T-helper 1 cell (primary cell): ENCODE measurements around the gene PARD6B.
"Not testable (repeated sequence)": the region's sequence is repeated elsewhere in the genome, so short reads cannot be mapped to it uniquely, and the experiment has no call there.

Experiments used
- DNase-seq, 5 donors: peaks; one replicate each; pipeline ENCODE4 v3.0.0-alpha.2; 2012 to 2020

Gene PARD6B

DNA sequence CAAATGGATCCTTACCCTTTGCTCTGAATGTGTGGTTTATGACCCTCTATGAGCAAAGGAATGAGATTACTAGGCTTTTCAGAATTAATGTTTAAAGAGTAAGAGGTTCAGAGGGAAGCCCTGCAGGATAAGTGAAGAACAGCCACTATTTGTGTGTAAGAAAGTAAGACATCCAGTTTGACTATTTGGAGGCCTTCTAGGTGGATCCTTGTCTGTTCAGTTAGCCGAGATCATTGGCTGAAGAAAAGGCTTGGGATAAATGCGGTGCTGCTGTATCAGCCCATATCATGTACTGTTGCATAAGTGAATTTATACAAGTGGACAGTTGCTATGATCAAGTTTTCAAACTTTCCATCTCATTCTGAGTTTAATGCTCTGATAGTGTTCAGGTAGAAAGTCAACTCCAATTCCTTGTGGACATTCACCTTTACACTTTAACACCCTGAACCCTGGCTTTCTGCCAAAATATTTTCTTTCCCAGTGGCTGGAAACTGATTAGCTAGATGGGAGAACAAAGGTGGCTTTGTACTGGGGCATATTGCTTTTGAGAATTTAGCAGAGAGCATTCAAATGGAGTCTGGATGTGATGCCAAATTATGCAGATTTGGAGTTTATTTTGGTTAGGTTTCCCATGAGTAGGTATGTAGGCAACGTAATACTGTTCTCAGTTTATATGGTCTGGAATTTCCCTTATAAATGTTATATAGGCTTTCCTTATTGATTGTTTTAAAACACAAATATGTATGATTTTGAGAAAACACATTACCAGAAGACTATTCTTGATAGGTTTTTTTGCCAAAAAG, 15.0 kb downstream of the PARD6B start:
- DNase-seq, result no peak

DNA sequence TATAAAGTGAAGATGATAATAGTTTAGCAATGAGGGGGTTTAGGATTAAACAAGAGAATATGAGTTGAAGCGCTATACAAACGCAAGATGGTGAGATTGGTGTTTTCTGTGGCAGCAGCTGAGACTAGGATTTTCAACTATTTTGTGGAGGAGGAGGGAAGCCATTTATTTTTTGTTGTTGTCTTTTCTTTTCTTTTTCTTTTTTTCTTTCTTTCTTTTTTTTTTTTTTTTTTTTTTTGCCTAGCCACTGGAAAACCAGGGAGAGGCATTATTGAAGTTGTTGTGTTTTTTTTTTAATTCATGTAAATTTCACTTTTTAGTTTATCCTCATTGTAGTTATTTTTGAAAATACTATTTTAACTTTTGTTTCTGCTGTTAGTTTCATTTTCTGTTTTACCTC, 15.9 kb downstream of the PARD6B start:
- DNase-seq, result no peak

DNA sequence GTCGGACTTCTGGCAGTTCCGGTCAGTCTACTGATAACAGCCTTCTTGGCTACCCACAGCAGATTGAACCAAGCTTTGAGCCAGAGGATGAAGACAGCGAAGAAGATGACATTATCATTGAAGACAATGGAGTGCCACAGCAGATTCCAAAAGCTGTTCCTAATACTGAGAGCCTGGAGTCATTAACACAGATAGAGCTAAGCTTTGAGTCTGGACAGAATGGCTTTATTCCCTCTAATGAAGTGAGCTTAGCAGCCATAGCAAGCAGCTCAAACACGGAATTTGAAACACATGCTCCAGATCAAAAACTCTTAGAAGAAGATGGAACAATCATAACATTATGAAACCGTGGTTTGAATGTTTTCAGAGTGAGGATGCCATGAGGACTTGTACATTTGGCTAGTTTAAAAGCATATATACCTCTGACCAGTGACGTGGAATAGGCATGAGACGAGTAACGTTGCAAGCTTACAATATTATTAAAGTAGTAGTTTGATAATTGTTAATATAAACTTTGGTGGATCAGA, 18.8 kb downstream of the PARD6B start:
- no peak for DNase-seq

DNA sequence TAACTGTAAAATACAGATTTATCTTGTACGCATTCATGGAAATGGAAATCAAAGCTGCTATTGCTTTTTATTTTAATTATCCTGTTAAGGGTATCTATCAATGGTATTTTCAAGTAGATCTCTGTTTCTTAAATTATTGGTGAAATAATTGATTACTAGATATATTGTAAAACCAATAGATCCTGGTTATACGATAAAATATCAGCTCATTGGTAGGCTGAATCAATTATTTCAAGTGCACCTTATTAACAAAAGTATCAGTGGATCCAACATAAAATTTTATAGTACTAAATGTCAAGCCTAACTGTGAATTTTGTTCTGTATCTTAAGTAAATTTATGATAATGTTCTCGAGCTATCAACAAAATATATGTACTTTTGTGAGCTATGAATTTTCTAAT, 21.8 kb downstream of the PARD6B start:
- DNase-seq, result no peak

DNA sequence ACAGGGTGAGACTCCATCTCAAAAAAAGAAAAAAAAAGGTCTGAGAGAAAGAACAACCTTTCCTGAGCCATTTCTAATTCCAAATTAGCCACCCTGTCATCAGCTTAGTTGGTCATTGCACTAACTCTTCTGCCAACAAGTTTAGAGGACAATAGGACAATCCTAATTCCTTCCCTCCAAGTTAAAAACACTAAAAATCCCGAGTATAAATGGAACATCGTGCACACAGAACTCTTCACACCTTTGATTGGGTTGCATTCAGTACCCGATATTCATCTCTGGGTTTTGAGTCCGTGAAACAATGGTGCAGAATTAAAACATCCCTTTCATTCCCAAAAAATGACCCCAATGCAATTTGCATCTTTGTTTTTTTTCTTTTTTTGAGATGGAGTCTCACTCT, 23.0 kb downstream of the PARD6B start:
- DNase-seq, result no peak

DNA sequence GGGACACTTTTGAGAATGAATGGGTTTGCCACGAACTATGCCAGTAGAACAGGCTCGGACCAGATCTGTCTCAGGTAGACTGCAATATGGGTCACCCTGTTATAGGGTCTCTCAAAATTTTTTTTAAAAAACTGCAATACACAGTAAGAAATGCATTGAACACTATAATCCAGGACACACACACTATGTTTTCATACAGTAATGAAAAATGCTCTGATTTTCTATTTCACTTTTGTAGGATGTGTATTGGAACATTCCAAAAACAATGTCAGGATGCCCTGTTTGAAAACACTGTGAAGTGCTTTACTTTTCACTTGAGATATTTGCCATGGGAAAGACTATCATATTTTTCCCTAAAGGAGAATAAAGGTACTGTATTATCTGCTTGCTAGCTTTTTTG, 25.1 kb downstream of the PARD6B start:
- no peak for DNase-seq

DNA sequence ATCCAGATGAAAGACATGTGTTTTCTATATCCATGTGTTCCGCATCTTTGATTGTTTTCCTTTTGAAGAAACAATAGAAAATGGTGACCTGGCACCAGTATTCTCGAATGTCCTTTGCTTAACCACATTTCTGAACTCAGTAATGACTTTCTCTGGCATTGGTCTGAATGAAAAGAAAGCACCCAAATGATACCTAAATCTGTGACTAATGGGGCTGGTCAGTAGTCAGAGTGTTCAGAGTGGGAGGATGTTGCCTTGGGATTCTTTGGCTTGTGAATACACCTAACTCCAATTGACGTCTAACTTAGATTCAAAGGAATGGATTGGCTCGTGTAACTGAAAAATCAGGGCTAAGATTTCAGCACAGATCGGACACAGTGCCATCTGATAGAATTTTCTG, 27.1 kb downstream of the PARD6B start:
- DNase-seq, result no peak

DNA sequence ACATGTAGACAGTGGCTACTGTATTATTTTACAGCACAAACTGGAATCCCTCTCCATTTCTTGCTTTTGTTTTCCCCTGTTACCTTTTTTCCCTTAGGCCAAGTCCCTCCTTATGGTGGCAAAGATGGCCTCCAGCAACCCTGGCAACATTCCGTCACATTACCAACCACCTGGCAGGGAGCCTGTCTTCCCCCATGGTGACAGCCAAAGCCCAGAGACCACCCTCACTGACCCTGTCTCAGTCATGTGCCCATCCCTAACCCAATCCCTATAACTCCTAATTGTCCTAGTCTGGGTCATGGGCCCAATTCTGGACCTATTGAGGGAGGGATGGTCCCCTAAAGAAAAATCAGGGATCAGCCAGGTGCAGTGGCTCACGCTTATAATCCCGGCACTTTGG, 27.6 kb downstream of the PARD6B start:
- no peak for DNase-seq

DNA sequence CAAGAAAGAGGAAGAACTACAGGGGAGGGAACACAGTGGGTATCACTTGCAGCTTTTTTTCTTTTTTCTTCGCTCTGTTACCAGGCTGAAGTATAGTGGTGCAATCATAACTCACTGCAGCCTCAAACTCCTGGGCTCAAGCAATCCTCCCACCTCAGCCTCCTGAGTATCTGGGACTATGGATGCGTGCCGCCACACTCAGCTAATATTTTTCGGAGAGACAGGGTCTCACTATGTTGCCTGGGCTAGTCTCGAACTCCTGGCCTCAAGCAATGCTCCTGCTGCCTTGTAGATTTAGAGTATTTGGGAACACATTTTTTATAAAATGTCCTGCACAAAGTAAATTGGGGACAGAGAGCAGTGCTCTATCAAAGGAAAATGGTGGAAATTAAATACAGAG, 28.3 kb downstream of the PARD6B start:
- no peak for DNase-seq

DNA sequence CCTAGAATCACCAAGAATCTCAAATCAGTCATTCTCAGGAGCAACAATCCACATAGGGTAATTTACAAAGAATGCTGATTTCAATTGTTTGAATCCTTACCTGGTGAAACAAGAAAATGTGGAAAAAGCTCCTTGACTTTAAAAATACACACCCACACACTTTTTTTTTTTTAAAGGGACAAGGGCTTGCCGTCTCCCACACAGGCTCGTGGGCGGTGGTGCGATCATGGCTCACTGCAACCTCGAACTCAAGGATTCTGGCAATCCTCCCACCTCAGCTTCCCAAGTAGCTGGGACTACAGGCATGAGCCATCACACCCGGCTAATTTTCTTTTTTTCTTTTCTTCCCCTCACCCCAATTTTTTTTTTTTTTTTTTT, 30.7 kb downstream of the PARD6B start:
- DNase-seq, result no peak

DNA sequence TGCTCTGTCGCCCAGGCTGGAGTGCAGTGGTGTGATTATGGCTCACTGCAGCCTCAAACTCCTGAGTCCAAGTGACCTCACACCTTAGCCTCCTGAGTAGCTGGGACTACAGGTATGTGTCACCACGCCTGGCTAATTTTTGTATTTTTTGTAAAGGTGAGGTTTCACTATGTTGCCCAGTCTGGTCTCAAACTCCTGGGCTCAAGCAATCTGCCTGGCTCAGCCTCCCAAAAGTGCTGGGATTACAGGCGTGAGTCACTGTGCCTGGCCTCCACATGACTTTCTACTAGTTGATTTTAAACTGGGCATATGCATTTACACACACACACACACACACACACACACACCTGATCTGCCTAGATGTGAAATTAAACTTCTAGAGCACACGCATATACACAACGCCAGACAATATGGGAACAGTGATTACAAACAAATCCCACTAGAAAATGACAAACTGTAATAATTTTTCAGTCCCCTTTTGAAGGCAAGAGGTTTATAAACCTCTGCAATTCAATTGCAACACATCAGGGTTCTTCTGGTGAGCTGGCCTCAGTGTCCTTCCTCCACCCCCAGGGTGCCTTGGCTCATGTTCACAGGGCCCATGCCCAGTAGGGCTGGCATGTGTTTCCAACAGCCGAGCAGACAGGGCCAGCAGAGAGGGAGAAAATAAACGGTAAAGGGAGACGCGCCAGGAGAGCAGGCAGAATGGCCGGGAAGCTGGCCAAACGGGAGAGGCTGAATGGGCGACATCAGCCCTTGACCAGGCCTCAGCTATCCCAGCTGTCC, 31.2 kb downstream of the PARD6B start:
- no peak for DNase-seq

DNA sequence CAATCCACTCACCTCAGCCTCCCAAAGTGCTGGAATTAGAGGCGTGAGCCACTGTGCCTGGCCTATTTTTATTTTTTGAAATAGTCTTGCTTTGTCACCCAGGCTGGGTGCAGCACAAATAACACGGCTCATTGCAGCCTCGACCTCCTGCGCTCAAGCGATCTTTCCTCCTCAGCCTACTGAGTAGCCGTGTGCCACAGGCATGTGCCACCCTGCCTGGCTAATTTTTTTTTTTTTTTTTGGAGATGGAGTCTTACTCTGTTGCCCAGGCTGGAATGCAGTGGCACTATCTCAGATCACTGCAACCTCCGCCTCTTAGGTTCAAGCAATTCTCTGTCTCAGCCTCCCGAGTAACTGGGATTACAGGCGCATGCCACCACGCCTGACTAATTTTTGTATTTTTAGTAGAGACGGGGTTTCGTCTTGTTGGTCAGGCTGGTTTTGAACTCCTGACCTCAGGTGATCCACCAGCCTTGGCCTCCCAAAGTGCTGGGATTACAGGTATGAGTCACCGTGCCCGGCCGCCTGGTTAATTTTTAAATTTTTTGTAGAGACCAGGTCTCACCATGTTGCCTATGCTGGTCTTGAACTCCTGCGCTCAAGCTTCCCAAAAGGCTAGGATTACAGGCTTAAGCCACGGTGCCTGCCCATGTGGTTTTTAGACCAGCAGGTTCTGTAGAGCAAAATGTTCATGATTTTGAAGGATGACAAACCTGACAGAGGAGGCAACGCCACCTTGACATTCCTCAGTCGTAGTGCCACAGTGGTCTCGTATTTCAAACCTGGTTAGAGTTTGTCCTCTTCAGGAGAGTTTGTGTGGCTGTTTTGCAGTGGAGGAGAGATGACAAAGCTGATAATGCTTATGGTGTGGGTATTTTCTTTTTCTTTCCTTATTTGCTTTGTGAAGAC, 32.4 kb downstream of the PARD6B start:
- DNase-seq, result not testable (repeated sequence)

DNA sequence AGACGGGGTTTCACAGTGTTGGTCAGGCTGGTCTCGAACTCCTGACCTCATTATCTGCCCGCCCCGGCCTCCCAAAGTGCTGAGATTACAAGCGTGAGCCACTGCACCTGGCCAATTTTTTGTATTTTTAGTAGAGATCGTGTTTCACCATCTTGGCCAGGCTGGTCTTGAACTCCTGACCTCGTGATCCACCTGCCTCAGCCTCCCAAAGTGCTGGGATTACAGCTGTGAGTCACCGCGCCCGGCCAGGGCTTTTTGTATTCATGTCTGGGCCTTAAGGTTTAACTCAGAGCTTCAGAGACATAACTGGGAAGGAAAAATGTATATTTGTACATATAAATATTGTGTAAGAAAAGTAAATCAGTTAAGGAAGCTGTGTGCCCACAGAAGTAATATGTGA, 33.9 kb downstream of the PARD6B start:
- not testable (repeated sequence) for DNase-seq

DNA sequence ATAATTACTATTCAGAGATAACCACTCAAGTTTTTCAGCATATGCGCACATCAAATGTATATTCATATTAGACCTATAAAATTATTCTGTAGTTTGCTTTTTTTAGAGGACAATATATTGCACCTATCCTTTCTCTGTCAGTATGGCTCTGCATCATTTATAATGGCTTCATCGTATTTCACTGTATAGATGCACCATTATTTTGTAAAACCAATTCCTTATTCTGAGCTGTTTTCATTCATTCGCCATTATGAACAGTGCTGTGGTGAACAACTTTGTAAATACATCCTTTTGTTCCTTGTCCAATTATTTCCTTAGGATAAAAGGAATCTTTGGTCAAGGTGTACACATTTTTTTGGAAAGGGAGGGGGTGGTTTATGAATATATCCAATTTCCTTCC, 34.3 kb downstream of the PARD6B start:
- DNase-seq, result no peak

DNA sequence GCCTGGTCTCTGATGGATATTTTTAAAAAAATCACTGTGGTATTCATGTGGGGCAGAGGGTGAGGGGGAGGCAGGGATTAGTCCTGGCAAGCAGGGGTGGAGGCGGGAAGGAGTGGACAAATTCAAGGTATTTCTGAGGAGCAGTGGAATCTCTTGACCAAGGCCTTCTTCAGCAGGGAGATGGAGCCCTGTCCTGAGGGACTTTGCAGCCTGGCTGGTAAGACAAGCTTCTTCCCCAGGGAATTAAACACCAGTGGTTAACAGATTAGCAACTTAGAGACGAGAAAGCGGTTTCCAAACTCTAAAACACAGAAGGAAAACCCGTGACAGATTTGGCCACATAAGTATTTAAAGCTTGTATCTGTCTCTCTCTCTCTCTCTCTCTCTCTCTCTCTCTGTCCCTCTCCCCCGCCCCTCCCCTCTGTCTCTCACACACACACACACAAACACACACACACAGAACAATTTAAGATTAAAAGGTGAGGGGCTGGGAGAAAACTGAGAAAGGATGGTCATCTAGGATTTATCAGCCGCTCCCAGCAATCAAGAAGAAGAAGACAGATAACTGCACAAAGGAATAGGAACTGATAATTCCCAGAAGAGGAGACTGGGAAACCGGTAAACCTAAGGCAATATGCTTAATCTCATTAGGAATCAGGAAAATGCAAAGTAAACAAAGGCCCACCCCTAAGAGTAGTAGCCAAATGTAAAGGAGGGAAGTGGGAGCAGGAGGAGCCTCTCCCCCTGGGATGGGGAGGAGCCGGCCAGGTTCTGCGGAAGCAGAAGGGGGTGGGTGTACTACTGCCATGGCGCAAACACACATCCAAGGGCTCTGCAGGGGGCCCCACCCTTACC, 35.8 kb downstream of the PARD6B start:
- DNase-seq, result not testable (repeated sequence)

DNA sequence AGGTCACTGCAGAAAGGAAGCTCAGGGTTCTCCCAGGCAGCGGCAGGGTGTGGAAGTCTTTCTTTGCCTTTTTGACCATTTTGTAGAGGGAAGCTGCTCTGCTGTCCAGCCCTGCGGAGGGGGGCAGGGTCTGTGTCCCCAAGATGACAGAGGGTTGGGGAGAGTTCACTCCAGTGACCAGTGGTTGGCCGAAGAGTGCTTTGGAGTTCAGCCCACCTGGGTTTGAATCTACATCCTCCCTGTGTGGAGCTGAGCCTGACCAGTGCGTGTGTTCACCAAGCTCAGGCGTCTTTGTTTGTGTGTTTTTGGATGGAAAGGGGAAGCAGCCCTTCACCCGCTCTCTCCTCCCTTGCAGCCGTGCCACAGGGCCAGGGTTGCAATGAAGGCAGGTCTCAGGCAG, 37.6 kb downstream of the PARD6B start:
- DNase-seq, result not testable (repeated sequence)

DNA sequence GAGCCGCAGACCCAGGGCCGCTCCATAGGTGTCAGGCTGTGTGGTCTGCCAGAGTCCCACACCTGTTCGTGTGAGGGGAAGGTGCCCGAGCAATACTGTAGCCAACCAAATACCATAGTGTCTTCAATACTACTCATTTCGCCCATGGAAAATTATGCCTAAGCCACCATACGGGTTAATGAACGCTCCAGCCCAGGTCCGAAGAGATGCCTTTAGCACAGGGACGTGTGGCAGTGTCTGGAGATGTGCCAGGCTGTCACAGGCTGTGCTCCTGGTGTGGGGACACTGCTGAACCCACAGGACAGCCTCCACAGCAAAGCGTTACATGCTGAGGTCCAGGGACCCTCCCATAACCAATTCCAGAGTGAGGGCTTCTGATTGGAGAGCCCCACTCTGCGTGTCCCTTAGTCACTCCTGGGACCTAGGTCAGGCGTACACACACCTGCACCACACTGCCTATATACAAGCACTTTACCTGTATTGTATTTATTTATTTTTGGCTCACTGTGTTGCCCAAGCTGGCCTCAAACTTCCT, 38.2 kb downstream of the PARD6B start:
- not testable (repeated sequence) for DNase-seq

DNA sequence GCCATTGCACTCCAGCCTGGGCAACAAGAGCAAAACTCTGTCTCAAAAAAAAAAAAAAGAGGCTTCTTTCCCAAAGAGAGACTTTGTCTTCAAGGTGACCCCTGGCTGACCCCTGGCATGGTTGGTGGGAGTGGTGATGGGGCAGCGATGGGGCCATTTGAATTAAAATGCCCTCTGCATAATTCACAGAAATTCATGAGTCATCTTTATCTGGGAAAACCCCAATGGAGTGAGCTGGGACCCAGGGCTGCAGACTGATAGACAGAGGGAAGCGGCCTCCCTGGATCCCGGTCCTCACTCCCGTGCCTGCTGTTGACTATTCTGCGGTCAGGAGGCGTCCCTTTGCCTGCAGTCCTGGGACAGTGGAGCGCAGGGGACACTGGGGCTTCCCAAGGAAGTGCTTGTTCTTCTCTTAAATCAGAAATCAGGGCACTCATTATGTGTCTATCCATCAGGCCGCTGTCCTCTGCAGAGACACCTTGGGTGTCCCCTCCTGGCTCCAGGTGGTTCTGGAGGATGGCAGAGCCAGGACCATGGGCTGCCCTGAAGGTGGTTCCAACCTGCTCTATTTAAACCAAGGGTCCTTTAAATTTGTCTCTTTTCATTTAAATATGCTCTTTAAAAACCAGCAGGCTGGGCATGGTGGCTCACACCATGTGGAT, 40.2 kb downstream of the PARD6B start:
- DNase-seq, result not testable (repeated sequence)

DNA sequence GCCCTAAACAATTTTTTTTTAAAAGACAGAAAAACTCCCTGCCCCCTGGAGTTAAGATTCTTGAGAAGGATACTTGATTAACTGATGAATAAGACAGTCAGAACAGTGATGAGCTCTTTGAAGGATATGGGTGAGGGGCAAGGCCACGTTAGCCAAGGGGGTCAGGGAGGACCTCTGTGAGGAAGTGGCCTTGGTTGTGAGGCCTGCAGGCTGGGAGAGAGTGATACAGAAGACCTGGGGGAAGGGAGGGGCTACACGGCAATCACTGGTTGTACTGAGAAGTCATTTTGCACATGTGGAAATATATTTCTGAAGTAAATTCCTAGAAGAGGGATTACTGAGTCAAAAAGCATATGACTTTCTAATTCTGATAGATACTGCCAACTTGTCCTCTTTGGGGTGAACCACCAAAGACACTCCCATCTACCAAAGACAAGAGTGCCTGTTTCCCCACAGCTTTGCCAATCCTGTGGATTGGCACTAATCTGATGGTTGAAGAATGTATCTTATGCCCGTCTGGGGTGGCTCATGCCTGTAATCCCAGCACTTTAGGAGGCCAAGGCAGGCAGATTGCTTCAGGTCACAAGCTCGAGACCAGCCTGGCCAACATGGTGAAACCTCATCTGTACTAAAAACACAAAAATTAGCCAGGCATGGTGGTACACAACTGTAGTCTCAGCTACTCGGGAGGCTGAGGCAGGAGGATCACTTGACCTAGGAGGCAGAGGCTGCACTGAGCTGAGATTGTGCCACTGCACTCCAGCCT, 41.2 kb downstream of the PARD6B start:
- no peak for DNase-seq

DNA sequence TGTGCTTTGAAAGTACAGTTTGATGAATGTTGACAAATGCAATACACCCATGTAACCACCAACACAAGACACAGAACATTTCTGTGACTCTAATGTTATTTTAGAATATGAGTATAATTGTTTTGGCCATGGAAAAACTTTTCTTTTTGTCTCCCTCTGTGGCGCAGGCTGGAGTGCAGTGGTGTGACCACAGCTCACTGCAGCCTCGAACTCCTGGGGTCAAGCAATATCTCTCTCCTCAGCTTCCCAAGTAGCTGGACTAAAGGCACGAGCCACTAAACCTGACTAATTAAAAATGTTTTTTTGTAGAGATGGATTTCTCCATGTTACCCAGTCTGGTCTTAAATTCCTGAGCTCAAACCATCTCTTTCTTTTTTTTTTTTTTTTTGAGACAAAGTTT, 43.1 kb downstream of the PARD6B start:
- DNase-seq, result no peak
